Ishikawa (cell line): ENCODE results near the gene EIF2S3.

ENCODE experiments used
- CEBPB ChIP-seq: IDR thresholded peaks from 2 replicates; pipeline ENCODE4 v1.6.1; 2012
- CREB1 ChIP-seq: IDR thresholded peaks from 2 replicates; pipeline ENCODE4 v1.6.1; 2012; ENCODE audit warnings: low read depth
- EGR1 ChIP-seq: IDR thresholded peaks from 2 replicates; pipeline ENCODE4 v1.6.1; 2012
- EP300 ChIP-seq: IDR thresholded peaks from 2 replicates; pipeline ENCODE4 v1.6.1; 2012; ENCODE audit warnings: borderline replicate concordance
- FOXM1 ChIP-seq: IDR thresholded peaks from 2 replicates; pipeline ENCODE4 v1.6.1; 2012; ENCODE audit warnings: low read depth, borderline replicate concordance
- MAX ChIP-seq: IDR thresholded peaks from 2 replicates; pipeline ENCODE4 v1.6.1; 2012
- NFIC ChIP-seq: IDR thresholded peaks from 2 replicates; pipeline ENCODE4 v1.6.1; 2012
- RAD21 ChIP-seq: IDR thresholded peaks from 2 replicates; pipeline ENCODE4 v1.6.1; 2012; ENCODE audit warnings: low read depth
- REST ChIP-seq: IDR thresholded peaks from 2 replicates; pipeline ENCODE4 v1.6.1; 2012; ENCODE audit warnings: low read depth, mild to moderate bottlenecking
- TAF1 ChIP-seq: IDR thresholded peaks from 2 replicates; pipeline ENCODE4 v1.6.1; 2012; ENCODE audit warnings: low read depth, mild to moderate bottlenecking
- TCF12 ChIP-seq: IDR thresholded peaks from 2 replicates; pipeline ENCODE4 v1.6.1; 2012; ENCODE audit warnings: low read depth
- TEAD4 ChIP-seq: IDR thresholded peaks from 2 replicates; pipeline ENCODE4 v1.6.1; 2012
- USF1 ChIP-seq: IDR thresholded peaks from 2 replicates; pipeline ENCODE4 v1.6.1; 2012
- YY1 ChIP-seq: IDR thresholded peaks from 2 replicates; pipeline ENCODE4 v1.6.1; 2012; ENCODE audit warnings: low read depth
- ZBTB7A ChIP-seq: IDR thresholded peaks from 2 replicates; pipeline ENCODE4 v1.6.1; 2012; ENCODE audit warnings: low read depth

The EIF2S3 gene

GRCh38 chrX:24054182-24055042 lies at the start of gene EIF2S3:
Gene EIF2S3 (plus strand): TSS chrX:24054956. CDS start chrX:24054969, 13 bp downstream.
- TF ChIP-seq REST (no peak), TEAD4 (no peak), YY1 (peak; percentile 89), EGR1 (no peak), FOXM1 (no peak), MAX (peak; percentile 81), USF1 (peak; percentile 27; the same call in 1 of the 2 replicates), CEBPB (peak; percentile 90), RAD21 (0 out of 2 replicates have a peak, but pooled peaks have one; percentile 7), TAF1 (no peak; the same call in 1 of the 2 replicates), CREB1 (peak; percentile 47; the same call in 1 of the 2 replicates), TCF12 (peak; percentile 40; the same call in 1 of the 2 replicates), ZBTB7A (no peak), NFIC (no peak), EP300 (no peak)

GRCh38 chrX:24005028-24005427 lies 49.7 kb upstream of the EIF2S3 start:
- TF ChIP-seq MAX: no peak
- TF ChIP-seq ZBTB7A: no peak
- TF ChIP-seq NFIC: no peak
- no peak for TF ChIP-seq FOXM1
- TF ChIP-seq REST: no peak

GRCh38 chrX:24005867-24006266 lies 48.9 kb upstream of the EIF2S3 start:
- TF ChIP-seq NFIC: no peak
- TF ChIP-seq TEAD4: no peak
- TF ChIP-seq MAX: no peak
- no peak for TF ChIP-seq CEBPB
- TF ChIP-seq CREB1: no peak
- TF ChIP-seq EGR1: no peak
- no peak for TF ChIP-seq TCF12
- no peak for TF ChIP-seq USF1
- TF ChIP-seq EP300: no peak
- TF ChIP-seq REST: no peak

GRCh38 chrX:24012266-24012665 lies 42.5 kb upstream of the EIF2S3 start:
- no peak for TF ChIP-seq CEBPB
- no peak for TF ChIP-seq USF1
- TF ChIP-seq YY1: no peak
- TF ChIP-seq REST: no peak
- no peak for TF ChIP-seq FOXM1
- TF ChIP-seq TCF12: no peak
- no peak for TF ChIP-seq MAX
- no peak for TF ChIP-seq EP300
- no peak for TF ChIP-seq TEAD4
